ENCODE data around the gene F13A1.

F13A1 gene

DNA sequence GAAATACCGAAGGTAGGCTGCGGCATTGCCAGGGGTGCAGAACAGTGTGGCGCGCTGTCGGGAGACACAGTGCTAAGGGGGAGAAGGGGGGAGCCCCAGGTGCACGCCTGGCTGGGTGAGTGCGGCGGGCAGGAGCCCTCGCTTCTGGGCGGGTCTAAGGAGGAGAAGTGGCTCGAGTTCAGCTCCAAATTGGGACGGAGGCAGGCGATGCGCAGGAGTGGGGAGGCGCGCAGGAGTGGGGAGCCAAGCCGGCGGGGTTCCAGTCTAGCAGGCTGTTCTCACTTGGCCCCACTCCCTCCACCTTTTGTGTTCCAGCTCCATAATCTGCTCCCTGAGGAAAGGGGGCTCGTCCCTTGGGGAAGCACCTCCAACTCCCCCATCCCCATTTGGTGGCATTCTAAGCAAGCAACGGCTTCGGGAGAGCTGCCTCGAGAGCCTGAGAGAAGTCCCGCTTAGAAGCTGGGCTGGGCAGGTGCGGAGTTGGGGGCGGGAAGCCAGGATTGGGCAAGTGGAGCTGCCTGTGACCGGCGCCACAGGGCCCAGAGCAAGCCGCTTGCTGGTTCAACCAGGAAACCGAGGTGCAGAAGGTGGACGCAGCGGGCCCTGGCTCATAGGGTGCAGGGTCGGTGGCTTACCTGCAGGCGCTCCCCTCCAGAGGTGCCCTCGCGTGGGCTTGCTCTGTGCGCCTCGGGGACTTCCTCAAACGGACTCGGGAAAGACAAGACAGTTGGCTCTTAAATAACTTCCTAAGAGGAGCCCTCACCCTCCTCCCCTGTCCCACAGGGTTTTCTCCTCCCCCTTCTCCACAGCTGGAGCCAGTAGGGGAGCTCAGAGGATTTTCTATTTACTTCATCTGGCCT is at the start of gene F13A1:
Gene F13A1, minus strand, starts transcription at position 711 of the 860 bp plus-strand sequence. CDS start 1,998 bp downstream, outside the sequence.
- DNase-seq (ENCODE audit: low read depth) = no peak

DNA sequence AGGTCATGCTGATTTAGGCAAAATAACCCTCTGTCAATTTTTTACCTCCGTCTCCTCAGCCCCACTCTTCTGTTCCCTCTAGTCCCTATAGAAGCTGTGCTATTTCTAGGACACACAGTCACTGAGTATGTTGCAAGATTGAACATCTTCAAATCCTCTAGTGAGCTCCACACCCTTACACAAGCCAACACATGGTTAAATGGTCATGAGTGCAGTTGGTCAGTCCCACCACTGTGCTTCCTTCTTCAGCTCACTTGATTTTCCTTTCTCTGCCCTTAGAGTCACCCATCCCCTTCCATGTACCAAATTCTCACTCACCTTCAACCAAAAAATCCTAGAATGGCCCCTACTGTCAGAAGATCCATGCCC is 48.2 kb upstream of the F13A1 start:
- DNase-seq (ENCODE audit: low read depth) = no peak

- DNase-seq (ENCODE audit: low read depth) = no peak
Measured at GRCh38 chr6:6368040-6368683, 47.7 kb upstream of the F13A1 start.

DNA sequence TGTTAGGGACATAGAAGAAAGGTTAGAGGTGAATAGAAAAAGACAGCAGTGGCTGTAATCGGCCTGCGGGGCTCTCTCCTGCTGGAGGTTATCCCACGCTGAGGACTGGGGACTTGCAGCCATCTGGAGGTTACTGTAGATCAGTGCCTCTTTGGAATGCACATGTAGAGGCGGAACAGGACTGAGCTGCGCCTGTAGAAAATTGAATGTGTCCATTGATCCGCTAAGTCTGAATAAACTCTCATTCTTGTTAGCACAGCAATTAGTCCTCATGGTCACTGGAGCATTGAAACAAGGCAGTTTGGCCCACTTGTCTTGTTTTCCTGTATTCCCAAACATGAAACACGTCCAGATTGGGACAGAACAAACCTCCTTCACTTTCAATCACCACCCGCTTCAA is 46.3 kb upstream of the F13A1 start:
- DNase-seq (ENCODE audit: low read depth) = no peak

DNA sequence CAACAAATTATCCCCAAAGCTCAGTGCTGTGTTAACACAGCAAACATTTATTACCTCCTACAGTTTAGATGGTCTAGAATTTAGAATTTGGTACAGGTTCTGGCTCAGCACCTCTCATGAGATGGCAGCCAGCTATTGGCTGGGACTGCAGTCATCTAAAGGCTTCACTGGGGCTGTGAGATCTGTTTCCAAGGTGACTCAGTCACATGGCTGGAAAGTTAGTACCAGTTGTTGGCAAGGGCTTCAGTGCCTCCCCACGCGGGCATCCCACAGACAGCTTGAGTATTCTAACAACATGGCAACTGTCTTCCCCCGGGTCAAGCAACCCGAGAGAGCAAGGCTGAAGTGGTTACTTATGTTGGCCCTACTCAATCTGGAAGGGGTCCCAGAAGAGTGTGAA is 44.8 kb upstream of the F13A1 start:
- DNase-seq (ENCODE audit: low read depth) = no peak

DNA sequence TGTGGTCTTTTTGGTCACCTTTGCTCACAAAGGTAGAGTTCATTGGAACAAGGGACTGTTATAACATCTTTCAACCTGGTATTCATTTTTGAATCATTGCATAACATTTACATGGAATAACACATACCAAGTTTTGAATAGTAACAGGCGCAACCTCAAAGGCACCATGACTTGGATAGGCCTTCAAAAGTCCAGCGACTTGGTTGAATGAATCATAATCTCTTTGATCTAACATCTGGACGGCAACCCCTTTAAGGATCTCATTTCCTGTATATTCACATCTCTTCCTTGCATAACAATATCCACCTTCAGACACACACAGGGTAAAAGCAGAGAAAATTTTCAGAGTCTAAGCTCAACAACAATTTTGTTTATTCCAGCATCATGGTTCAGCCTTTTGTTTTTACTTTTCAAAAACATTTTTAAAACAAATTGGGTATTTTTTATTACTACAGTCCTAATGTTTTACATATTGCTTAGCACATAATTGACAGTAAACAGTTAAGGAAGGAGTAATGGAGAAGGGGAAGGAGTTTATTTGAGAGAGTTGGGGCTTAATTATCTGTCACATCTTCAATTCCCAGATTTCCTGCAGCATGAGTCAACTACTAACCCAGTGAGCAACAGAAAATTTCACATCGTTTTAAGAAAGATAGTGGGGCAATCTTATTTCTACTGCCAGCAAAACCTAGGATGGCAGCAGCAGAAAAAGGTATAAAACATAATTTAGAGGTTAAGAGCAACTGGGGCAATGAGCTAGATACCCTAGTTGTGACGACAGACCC is 41.8 kb upstream of the F13A1 start:
- no peak for DNase-seq (ENCODE audit: low read depth)

GRCh38 chr6:6357530-6357929 is 37.1 kb upstream of the F13A1 start:
- DNase-seq (ENCODE audit: low read depth) = no peak

DNA sequence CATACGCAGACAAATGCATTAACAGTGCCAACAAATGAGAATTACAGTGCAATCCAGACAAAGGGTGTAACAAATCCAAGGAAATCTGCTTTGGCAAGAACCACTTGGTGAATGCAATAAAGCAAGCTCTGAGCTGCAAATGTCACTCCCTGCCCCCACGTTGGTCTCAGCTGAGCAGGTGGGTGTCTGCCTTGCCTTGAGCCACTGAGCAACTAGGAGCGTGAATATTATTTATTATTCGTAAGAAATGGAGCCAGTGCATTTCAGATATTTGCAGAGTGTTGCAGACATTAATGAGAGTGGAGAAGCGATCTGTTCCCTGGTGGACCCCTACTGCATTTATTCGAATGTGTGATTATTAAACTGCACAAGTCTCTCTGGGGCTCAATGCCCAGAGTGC is 36.6 kb upstream of the F13A1 start:
- no peak for DNase-seq (ENCODE audit: low read depth)

GRCh38 chr6:6352772-6353171 is 32.3 kb upstream of the F13A1 start:
- no peak for DNase-seq (ENCODE audit: low read depth)

GRCh38 chr6:6351511-6352025 is 31.1 kb upstream of the F13A1 start:
- no peak for DNase-seq (ENCODE audit: low read depth)

- no peak for DNase-seq (ENCODE audit: low read depth)
Measured at GRCh38 chr6:6350696-6351095, 30.2 kb upstream of the F13A1 start.

- no peak for DNase-seq (ENCODE audit: low read depth)
Measured at GRCh38 chr6:6348256-6348655, 27.8 kb upstream of the F13A1 start.

DNA sequence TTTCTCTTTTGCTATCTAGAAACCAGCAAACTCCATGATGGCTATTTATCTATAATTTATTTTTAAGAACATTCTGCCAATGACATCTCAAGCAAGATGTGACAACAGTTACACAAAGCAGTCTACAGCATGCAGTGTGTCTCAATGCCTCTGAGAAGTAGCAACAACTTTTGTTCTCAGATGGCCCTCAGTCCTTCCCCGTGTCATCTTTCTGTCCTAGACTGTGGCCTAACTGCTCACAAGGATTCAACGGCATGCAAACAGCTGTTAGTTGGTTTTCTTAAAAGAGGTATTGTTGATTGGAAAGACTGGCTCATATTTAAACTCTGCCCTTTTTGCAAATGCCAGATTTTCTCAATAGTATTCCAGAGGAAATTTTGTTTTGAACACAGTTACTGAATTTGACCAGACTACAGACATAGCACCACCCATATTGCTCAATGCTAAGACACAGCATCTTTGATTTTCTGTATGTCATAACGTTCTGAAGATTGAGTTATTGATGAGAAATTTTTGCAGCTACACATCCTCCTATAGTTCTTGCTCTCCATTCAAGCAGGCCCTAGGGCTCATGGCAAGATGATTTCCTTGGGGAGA is 26.1 kb upstream of the F13A1 start:
- DNase-seq (ENCODE audit: low read depth) = no peak

DNA sequence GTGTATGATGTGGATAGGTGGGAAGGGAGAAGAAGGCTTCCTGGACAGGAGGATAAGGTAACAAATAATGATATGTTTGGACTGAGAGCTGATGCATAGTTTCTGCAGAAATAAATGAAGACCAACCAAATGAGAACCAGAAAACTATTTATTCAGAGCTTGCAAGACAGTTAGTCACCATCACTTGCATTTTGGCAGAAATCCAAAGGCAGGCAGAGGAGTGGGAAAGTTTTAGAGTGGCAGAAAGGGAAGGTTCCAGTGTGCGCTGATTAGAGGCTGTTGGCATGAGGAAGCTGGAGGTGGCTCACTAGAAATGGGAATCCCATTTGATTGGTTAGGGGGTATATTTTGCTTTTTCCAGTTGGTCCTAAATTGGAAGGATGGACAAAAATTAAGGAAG is 13.0 kb upstream of the F13A1 start:
- no peak for DNase-seq (ENCODE audit: low read depth)

DNA sequence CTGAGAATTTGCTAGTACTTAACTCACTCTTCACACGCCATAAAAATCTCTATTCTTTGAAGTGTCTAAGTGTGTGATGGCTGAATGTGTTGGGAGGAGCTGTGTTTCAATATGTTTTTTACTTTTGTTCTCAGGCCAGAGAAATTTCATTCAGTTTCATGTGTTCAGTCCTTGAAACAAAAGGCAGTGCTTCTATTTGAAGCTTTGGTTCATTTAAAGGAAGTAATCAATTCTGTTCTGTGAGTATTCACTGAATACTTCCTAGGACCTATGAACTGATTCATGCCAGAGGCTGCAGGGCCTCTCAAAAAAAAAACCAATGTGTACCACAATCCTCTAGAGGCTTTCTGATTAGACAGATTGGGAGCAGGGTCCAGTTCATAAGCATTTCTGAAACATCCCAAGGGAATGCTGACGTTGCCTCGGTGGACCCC is 12.4 kb upstream of the F13A1 start:
- no peak for DNase-seq (ENCODE audit: low read depth)

DNA sequence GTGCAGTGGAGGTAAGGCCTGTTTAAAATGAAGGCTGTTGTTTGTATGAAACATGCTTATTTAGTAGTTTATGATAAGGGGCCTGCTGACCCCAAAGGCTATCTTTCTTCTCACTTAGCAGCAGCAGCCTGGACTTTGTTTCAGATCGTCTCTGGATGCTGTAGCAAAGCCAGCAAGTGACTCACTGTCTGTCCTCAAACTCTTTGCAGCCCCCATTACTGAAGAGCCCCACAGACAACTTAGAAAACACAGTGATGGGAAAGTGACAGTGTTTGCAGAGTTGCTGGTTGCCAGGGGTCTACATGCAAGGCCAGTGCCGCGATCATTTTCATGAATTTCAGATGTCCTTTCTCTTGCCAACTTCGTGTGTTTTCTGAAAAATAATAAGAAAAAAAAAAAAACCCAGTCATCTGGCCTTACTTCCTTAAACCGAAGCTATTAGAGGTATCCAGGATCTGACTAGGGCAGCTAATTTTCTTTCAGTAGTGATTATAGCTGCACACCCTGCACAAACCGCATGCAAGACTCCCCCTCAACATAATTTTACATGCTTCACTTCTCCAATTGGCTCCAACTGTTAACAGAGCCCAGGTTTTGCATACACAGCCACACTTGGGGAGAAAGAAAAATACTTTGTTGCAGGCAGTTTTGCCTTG is 11.6 kb upstream of the F13A1 start:
- DNase-seq (ENCODE audit: low read depth) = no peak

DNA sequence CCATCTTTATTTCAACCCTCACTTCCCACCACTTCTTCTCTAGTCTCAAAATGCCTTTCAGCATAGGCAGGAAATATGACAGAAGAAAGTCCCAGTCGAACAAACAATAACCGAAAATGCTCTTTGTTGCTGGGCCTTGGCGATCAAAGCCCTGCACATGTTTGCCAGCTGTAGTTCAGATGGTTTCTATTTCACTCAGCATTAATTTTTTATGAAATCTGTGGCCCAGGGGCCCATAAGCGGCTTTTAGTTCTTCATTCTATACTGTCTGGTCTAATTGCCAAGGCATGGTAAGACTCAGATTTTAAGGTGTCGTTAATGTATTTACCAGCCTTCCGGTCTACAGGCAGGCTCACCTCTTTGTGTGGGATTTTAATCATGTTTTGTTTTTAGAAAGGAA is 10.9 kb upstream of the F13A1 start:
- no peak for DNase-seq (ENCODE audit: low read depth)

DNA sequence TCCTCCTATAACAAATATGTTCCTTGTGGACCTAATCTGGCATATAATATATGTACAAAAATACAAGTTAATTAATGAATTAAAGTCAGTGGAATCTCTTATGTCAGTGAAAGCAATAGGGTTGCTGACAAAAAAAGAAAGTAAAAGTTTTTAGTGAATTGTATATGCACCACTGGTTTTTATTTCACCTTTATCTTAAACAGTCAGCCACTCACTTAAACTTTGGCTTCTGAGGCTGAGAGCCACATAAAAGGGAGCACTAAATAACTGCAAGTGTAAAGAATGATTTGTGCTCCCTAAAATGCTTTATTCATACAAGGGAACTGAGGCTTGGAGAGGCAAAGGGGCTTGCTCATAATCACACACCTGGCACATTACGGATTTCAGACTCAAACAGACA is 9.9 kb upstream of the F13A1 start:
- no peak for DNase-seq (ENCODE audit: low read depth)

DNA sequence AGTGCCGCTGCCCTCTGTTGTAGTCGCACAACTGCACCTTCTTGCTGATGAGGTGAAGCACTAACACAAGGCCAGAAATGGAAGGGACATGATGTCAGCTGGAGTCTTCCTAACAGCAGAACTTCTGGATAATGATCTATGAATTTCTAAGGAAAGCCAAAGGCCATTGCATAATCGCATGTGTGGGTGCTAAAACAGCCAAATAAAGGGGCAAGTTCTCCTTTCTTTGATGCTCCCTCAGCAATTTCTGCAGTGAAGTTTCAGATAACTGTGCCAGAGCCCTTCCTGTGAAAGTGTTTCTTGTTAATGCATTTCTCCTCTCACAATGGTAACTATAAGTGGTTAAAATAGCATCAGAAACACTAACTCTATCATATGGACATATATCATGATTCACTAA is 8.0 kb upstream of the F13A1 start:
- no peak for DNase-seq (ENCODE audit: low read depth)

DNA sequence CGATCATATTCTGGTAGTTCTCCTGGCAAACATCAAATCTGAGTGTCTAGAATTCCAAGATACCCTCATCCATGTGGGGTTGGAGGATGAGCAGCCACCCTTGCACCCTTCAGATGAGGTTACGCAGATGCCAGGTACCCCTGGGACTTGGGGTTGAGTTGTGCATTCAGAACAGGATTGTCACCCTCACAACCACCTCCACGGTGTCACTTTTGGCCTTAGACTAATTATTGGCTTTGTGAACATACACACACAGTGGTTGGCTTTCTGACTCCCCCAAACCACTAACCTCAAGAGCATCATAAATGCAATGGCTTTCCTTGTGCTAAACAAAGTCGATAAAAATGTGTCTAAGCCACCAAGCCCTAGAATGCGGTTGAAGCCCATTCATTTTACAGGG is 2.9 kb upstream of the F13A1 start:
- no peak for DNase-seq (ENCODE audit: low read depth)

DNA sequence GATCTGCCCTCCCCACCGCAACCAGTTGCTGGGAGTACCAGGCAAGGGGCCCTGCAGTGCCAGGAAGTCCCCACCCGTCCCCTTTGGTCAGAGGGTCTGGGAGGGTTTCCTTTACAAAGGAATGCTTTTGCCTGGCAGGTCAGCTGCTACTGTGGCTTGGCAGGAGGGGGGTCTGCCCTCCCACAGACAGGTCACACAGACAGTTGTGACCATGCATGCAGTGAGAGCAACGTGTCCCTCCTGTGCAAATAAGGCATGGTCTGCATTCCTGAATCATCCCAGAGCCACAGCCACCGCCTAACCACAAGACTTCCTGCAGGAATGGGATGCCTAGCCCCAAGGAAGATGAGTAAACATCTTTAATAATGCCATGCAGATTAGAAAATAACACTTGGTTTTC is 439 bp upstream of the F13A1 start:
- no peak for DNase-seq (ENCODE audit: low read depth)
